Transverse colon (tissue), 3 donors: Measurements from ENCODE around the gene RPS6KA2.

Experiments
- CTCF ChIP-seq, 5 experiments: fragments of 200-600 bp in 3 of 5; fragments of 450-650 bp in 2 of 5; sonication (generic) in 3 of 5; IDR thresholded peaks; 1 replicate in 2 of 5; 2 replicates in 3 of 5; pipeline ENCODE4 v1.5.1; 2016 to 2017; ENCODE audit warnings: antibody characterized with exemption in 5 of 5, inconsistent platforms in 3 of 5, mild to moderate bottlenecking in 2 of 5, moderate library complexity in 1 of 5
- EP300 ChIP-seq: sonication (generic); formaldehyde crosslinking; IDR thresholded peaks from one replicate; pipeline ENCODE4 v1.6.1; 2017; ENCODE audit warnings: antibody characterized with exemption, low read depth
- POLR2A ChIP-seq: fragments of 450-650 bp; IDR thresholded peaks from one replicate; pipeline ENCODE4 v1.6.1; 2016; ENCODE audit warnings: antibody characterized with exemption, mild to moderate bottlenecking, moderate library complexity

- no peak for TF ChIP-seq CTCF (IDR thresholded peaks at IDR 0.05)
- no peak for TF ChIP-seq POLR2A
- no peak for TF ChIP-seq EP300
Observed at GRCh38 chr6:166498228-166498627, 128.8 kb downstream of the RPS6KA2 start.
